Measurements from ENCODE around the gene IFT20. TPM values are rescaled to one million over a fixed set of nuclear protein-coding genes. Genes with fewer than 3 reads are reported as not detected.

Gene IFT20
- total RNA-seq (10 to 100 TPM; 29.5 to 36.0 TPM), polyA plus RNA-seq (10 to 100 TPM; 35.6 to 74.1 TPM)
- long read RNA-seq, donor 1, transcript IFT20-203 (5 exons, 825 nt): major isoform, 11 of 31 reads
- long read RNA-seq, donor 1, transcript IFT20-213 (1 exons, 1,485 nt): minor isoform, 10 of 31 reads
- long read RNA-seq, donor 1, partial matches to known transcripts: 0 of 31 reads
- long read RNA-seq, donor 1, other reads (novel, unspliced or antisense): 0 of 31 reads
- long read RNA-seq, donor 2, transcript IFT20-213 (1 exons, 1,485 nt): major isoform, 10 of 23 reads
- long read RNA-seq, donor 2, transcript IFT20-203 (5 exons, 825 nt): minor isoform, 8 of 23 reads
- long read RNA-seq, donor 2, partial matches to known transcripts: 0 of 23 reads
- long read RNA-seq, donor 2, other reads (novel, unspliced or antisense): 0 of 23 reads
- long read RNA-seq, donor 3, transcript IFT20-213 (1 exons, 1,485 nt): major isoform, 14 of 29 reads
- long read RNA-seq, donor 3, transcript IFT20-214 (6 exons, 1,071 nt): minor isoform, 6 of 29 reads
- long read RNA-seq, donor 3, partial matches to known transcripts: 0 of 29 reads
- long read RNA-seq, donor 3, other reads (novel, unspliced or antisense): 0 of 29 reads
- long read RNA-seq, donor 4, transcript IFT20-213 (1 exons, 1,485 nt): major isoform, 11 of 19 reads
- long read RNA-seq, donor 4, transcript IFT20-203 (5 exons, 825 nt): minor isoform, 6 of 19 reads
- long read RNA-seq, donor 4, partial matches to known transcripts: 0 of 19 reads
- long read RNA-seq, donor 4, other reads (novel, unspliced or antisense): 0 of 19 reads
- long read RNA-seq, donor 5, transcript IFT20-203 (5 exons, 825 nt): minor isoform, 11 of 52 reads
- long read RNA-seq, donor 5, transcript IFT20-214 (6 exons, 1,071 nt): minor isoform, 5 of 52 reads
- long read RNA-seq, donor 5, transcript IFT20-210 (2 exons, 752 nt): minor isoform, 5 of 52 reads
- long read RNA-seq, donor 5, transcript IFT20-213 (1 exons, 1,485 nt): major isoform, 20 of 52 reads
- long read RNA-seq, donor 5, partial matches to known transcripts: 7 of 52 reads
- long read RNA-seq, donor 5, other reads (novel, unspliced or antisense): 0 of 52 reads

- H3K4me1 ChIP-seq (ENCODE audit: control insufficient read depth in 5 of 5, insufficient read depth in 5 of 5, low read length in 5 of 5): peaks cover 4 to 24% (median 6%) of the 10 kb centered on the region in 5 donors
- H3K27ac ChIP-seq (ENCODE audit: low read depth in 1 of 2, low read length in 1 of 2): peak within 1 kb of the TSS; percentile 93 to 97
- H3K4me3 ChIP-seq: peak within 1 kb of the TSS; percentile 86
- WGBS, 2 donors: 0% methylated on average over 62 of the region's 62 CpGs
- DNase-seq (peak; percentile 100), ATAC-seq (ENCODE audit: insufficient read depth, low FRiP score) (peak; percentile 95)
- H3K36me3 ChIP-seq (ENCODE audit: control insufficient read depth in 4 of 4, insufficient read depth in 4 of 4, low read length in 4 of 4): peaks cover 0 to 24% (median 12%) of the 10 kb centered on the region in 4 donors
- TF ChIP-seq CTCF (IDR thresholded peaks at IDR 0.05; ENCODE audit: control extremely low read depth, extremely low read depth): no peak
- no peaks in the 10 kb centered on the region for H3K9me3 ChIP-seq (ENCODE audit: control insufficient read depth in 4 of 4, insufficient read depth in 3 of 4, low read length in 3 of 4)
- H3K27me3 ChIP-seq (ENCODE audit: control insufficient read depth in 3 of 3, insufficient read depth in 3 of 3, low read length in 2 of 3): no peaks in the 10 kb centered on the region
- peak within 1 kb of the TSS; percentile 91 to 97 for H3K9ac ChIP-seq (ENCODE audit: insufficient read depth in 1 of 2, low read length in 2 of 2)
Observed at GRCh38 chr17:28335201-28335958, at the start of gene IFT20, which contains the start of gene TNFAIP1. Gene IFT20, minus strand, starts transcription at chr17:28335472. Its CDS starts 3,487 bp downstream, at chr17:28331985. Gene TNFAIP1, plus strand, starts transcription at chr17:28335761. Its CDS starts 3,761 bp downstream, at chr17:28339522.

- no peak overlapping the region for H3K9ac ChIP-seq (ENCODE audit: insufficient read depth in 1 of 2, low read length in 2 of 2)
- no peak for TF ChIP-seq CTCF (IDR thresholded peaks at IDR 0.05; ENCODE audit: control extremely low read depth, extremely low read depth)
- peak overlapping the region; percentile 47 for H3K4me3 ChIP-seq
- H3K9me3 ChIP-seq (ENCODE audit: control insufficient read depth in 4 of 4, insufficient read depth in 3 of 4, low read length in 3 of 4): no peaks in the 10 kb centered on the region
- WGBS, 2 donors: 14 to 33% methylated on average over 29 of the region's 29 CpGs
- peaks cover 0 to 30% (median 6%) of the 10 kb centered on the region in 3 donors for H3K27me3 ChIP-seq (ENCODE audit: control insufficient read depth in 3 of 3, insufficient read depth in 3 of 3, low read length in 2 of 3)
- peaks cover 0 to 14% (median 7%) of the 10 kb centered on the region in 4 donors for H3K36me3 ChIP-seq (ENCODE audit: control insufficient read depth in 4 of 4, insufficient read depth in 4 of 4, low read length in 4 of 4)
- DNase-seq (no peak), ATAC-seq (ENCODE audit: insufficient read depth, low FRiP score) (no peak)
- H3K27ac ChIP-seq (ENCODE audit: low read depth in 1 of 2, low read length in 1 of 2): peak overlapping the region in 1 of 2 donors; percentile 59
- H3K4me1 ChIP-seq (ENCODE audit: control insufficient read depth in 5 of 5, insufficient read depth in 5 of 5, low read length in 5 of 5): peaks cover 0 to 20% (median 0%) of the 10 kb centered on the region in 5 donors
Observed at GRCh38 chr17:28385037-28385400, 49.7 kb upstream of the IFT20 start.

GRCh38 chr17:28384281-28385036 lies 49.2 kb upstream of the IFT20 start:
- ATAC-seq (ENCODE audit: insufficient read depth, low FRiP score) (peak; percentile 86), DNase-seq (peak in 2 of 3 donors; percentile 26 to 30)
- Histone ChIP-seq H3K27me3 (ENCODE audit: control insufficient read depth in 3 of 3, insufficient read depth in 3 of 3, low read length in 2 of 3) (peaks cover 0 to 30% (median 6%) of the 10 kb centered on the region in 3 donors), H3K27ac (ENCODE audit: low read depth in 1 of 2, low read length in 1 of 2) (peak overlapping the region in 1 of 2 donors; percentile 59), H3K9me3 (ENCODE audit: control insufficient read depth in 4 of 4, insufficient read depth in 3 of 4, low read length in 3 of 4) (no peaks in the 10 kb centered on the region), H3K4me1 (ENCODE audit: control insufficient read depth in 5 of 5, insufficient read depth in 5 of 5, low read length in 5 of 5) (peaks cover 0 to 20% (median 0%) of the 10 kb centered on the region in 5 donors), H3K9ac (ENCODE audit: insufficient read depth in 1 of 2, low read length in 2 of 2) (no peak overlapping the region), H3K4me3 (peak overlapping the region; percentile 47), H3K36me3 (ENCODE audit: control insufficient read depth in 4 of 4, insufficient read depth in 4 of 4, low read length in 4 of 4) (peaks cover 0 to 10% (median 4%) of the 10 kb centered on the region in 4 donors)
- 9 to 18% methylated on average over 56 of the region's 56 CpGs for WGBS, 2 donors
- no peak for TF ChIP-seq CTCF (IDR thresholded peaks at IDR 0.05; ENCODE audit: control extremely low read depth, extremely low read depth)

All from lung (tissue), 16 donors.